ENCODE results near the gene PCDH15. TPM values are rescaled to one million over a fixed set of nuclear protein-coding genes. Genes with fewer than 3 reads are reported as not detected.

The PCDH15 gene
- total and polyA plus RNA-seq, 9 of the 15 experiments (the other 6 are each of a cell fraction or from before 2014, with no cell fraction given): not detected

DNA sequence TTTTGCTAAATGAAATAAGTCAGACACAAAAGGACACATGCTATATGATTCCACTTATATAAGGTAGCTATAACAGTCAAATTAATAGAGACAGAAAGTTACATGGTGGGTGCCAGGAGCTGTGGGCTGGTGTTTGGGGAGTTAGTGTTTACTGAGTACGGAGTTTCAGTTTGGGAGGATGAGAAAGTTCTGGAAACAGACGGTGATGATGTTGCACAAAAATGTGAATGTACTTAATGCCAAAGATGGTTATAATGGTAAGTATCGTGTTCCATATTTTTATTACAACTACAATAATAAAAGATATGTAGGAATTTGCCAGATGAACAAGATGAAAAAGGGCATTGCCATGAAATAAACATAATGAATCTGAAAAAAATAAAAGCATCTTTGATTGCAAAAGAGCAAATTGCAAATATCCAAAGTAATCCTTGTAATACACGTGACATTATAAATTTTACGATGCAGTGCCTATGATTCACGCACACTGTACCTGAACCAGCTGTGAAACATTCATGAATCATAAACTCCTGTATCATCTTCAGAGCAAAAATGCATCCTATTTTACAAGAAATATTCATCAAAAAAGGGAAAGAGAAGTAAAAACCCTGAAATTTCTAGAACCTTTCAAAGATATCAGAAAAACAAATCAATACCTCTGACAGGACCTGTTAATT is 676.7 kb downstream of the PCDH15 start:
- DNase-seq (ENCODE audit: extremely low read depth in 1 of 4, low spot score in 3 of 4): no peak
- CTCF ChIA-PET (ENCODE audit: low intra/inter-chr PET ratio): no interaction called here
- no peak overlapping the region for H2AFZ ChIP-seq (ENCODE audit: low read depth, low read length)
- BruUV-seq (replicated peaks): no TSS peak
- H3K9ac ChIP-seq (ENCODE audit: insufficient read depth in 1 of 2, low read depth in 2 of 2, low read length in 2 of 2): no peak overlapping the region
- TF ChIP-seq, protein P1, sequence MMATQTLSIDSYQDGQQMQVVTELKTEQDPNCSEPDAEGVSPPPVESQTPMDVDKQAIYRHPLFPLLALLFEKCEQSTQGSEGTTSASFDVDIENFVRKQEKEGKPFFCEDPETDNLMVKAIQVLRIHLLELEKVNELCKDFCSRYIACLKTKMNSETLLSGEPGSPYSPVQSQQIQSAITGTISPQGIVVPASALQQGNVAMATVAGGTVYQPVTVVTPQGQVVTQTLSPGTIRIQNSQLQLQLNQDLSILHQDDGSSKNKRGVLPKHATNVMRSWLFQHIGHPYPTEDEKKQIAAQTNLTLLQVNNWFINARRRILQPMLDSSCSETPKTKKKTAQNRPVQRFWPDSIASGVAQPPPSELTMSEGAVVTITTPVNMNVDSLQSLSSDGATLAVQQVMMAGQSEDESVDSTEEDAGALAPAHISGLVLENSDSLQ (IDR thresholded peaks at IDR 0.05): no peak
- no peak for TF ChIP-seq ZNF699 (CRISPR knock-in tag; IDR thresholded peaks at IDR 0.05; ENCODE audit: insufficient replicate concordance)
- TF ChIP-seq, protein P2, sequence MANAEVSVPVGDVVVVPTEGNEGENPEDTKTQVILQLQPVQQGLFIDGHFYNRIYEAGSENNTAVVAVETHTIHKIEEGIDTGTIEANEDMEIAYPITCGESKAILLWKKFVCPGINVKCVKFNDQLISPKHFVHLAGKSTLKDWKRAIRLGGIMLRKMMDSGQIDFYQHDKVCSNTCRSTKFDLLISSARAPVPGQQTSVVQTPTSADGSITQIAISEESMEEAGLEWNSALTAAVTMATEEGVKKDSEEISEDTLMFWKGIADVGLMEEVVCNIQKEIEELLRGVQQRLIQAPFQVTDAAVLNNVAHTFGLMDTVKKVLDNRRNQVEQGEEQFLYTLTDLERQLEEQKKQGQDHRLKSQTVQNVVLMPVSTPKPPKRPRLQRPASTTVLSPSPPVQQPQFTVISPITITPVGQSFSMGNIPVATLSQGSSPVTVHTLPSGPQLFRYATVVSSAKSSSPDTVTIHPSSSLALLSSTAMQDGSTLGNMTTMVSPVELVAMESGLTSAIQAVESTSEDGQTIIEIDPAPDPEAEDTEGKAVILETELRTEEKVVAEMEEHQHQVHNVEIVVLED (CRISPR knock-in tag; IDR thresholded peaks at IDR 0.05): no peak
- no peak for TF ChIP-seq KAT8 (IDR thresholded peaks at IDR 0.05; ENCODE audit: low read depth)
- TF ChIP-seq ZNF589 (CRISPR knock-in tag; IDR thresholded peaks at IDR 0.05; ENCODE audit: low read depth): no peak
- TF ChIP-seq SLC30A9 (CRISPR knock-in tag; IDR thresholded peaks at IDR 0.05): no peak
- TF ChIP-seq POLR2AphosphoS5 (IDR thresholded peaks at IDR 0.05; ENCODE audit: control insufficient read depth, insufficient read depth, low read depth, low read length): no peak
- TF ChIP-seq ZBED1 (IDR thresholded peaks at IDR 0.05): no peak
- TF ChIP-seq MEF2A (IDR thresholded peaks at IDR 0.05; ENCODE audit: control insufficient read depth, low read depth, low read length): no peak
- no peak for TF ChIP-seq BACH1 (tag; IDR thresholded peaks at IDR 0.05)
- TF ChIP-seq TRIM24 (IDR thresholded peaks at IDR 0.05): no peak
- TF ChIP-seq POLR2A (conservative IDR thresholded peaks at IDR 0.05): no peak
- TF ChIP-seq ZNF57 (CRISPR knock-in tag; IDR thresholded peaks at IDR 0.05): no peak
- TF ChIP-seq, protein P3, sequence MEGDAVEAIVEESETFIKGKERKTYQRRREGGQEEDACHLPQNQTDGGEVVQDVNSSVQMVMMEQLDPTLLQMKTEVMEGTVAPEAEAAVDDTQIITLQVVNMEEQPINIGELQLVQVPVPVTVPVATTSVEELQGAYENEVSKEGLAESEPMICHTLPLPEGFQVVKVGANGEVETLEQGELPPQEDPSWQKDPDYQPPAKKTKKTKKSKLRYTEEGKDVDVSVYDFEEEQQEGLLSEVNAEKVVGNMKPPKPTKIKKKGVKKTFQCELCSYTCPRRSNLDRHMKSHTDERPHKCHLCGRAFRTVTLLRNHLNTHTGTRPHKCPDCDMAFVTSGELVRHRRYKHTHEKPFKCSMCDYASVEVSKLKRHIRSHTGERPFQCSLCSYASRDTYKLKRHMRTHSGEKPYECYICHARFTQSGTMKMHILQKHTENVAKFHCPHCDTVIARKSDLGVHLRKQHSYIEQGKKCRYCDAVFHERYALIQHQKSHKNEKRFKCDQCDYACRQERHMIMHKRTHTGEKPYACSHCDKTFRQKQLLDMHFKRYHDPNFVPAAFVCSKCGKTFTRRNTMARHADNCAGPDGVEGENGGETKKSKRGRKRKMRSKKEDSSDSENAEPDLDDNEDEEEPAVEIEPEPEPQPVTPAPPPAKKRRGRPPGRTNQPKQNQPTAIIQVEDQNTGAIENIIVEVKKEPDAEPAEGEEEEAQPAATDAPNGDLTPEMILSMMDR (IDR thresholded peaks at IDR 0.05 in 2 of 3, conservative IDR thresholded peaks at IDR 0.05 in 1 of 3; ENCODE audit: insufficient read depth in 2 of 3, low read depth in 1 of 3, low read length in 3 of 3): no peak
- no peak for TF ChIP-seq EGR1 (conservative IDR thresholded peaks at IDR 0.05)
- TF ChIP-seq ZNF239 (CRISPR knock-in tag; IDR thresholded peaks at IDR 0.05): no peak
- TF ChIP-seq MCM3 (IDR thresholded peaks at IDR 0.05): no peak
- no peak for TF ChIP-seq PHF20 (IDR thresholded peaks at IDR 0.05; ENCODE audit: partially characterized antibody)
- TF ChIP-seq RBM22 (IDR thresholded peaks at IDR 0.05; ENCODE audit: low read depth, low read length, poor library complexity, severe bottlenecking): no peak
- no peak for ATAC-seq
- WGBS (ENCODE audit: insufficient coverage, low coverage, missing lambda C conversion rate): 2% methylated on average over 6 of the region's 6 CpGs
- H3K27ac ChIP-seq (ENCODE audit: extremely low read depth, low read depth, low read length): no peak overlapping the region
- POLR2A ChIA-PET: no interaction called here
- no peaks in the 10 kb centered on the region for H3K79me2 ChIP-seq (ENCODE audit: control insufficient read depth, insufficient read depth, low read length)
- FAIRE-seq: no peak
- in situ Hi-C loops (cut with MboI) (no loop called here), intact Hi-C loops (cut with micrococcal nuclease) (no loop called here)
- no peak overlapping the region for H3K4me3 ChIP-seq
- H3K9me3 ChIP-seq (replicated peaks; ENCODE audit: control insufficient read depth, insufficient read depth, low read depth, low read length): no peaks in the 10 kb centered on the region
- no peaks in the 10 kb centered on the region for H3K9me1 ChIP-seq (ENCODE audit: control insufficient read depth, insufficient read depth, low read length)
- no peaks in the 10 kb centered on the region for H3K4me1 ChIP-seq (replicated peaks in 1 of 2; ENCODE audit: control insufficient read depth in 2 of 2, insufficient read depth in 2 of 2, low read length in 2 of 2)
- no peak overlapping the region for H3K4me2 ChIP-seq (ENCODE audit: insufficient read depth, low read length)
- H4K20me1 ChIP-seq (replicated peaks; ENCODE audit: control insufficient read depth, insufficient read depth, low read length): no peaks in the 10 kb centered on the region
- no peaks in the 10 kb centered on the region for H3K36me3 ChIP-seq (ENCODE audit: control insufficient read depth, insufficient read depth, low read length)
- H3K27me3 ChIP-seq (ENCODE audit: control insufficient read depth in 2 of 2, insufficient read depth in 2 of 2, low read length in 2 of 2): no peaks in the 10 kb centered on the region

Measured in K562 (cell line).